HFFc6 (cell line): ENCODE measurements around the gene ERP44. TPM values are rescaled to one million over a fixed set of nuclear protein-coding genes. Genes with fewer than 3 reads are reported as not detected.

Source experiments
- DNase-seq: peaks from one replicate; pipeline ENCODE4 v3.0.0-alpha.2; 2018
- H3K27ac Mint-ChIP-seq: 2 replicates; pipeline ENCODE4 v1.8.0; 2020; ENCODE audit warnings: mild to moderate bottlenecking, mixed read lengths
- H3K27me3 Mint-ChIP-seq: 2 replicates; pipeline ENCODE4 v1.8.0; 2021; ENCODE audit warnings: mild to moderate bottlenecking, moderate library complexity, mixed read lengths; ENCODE audit not compliant: insufficient read depth
- H3K36me3 Mint-ChIP-seq: 2 replicates; pipeline ENCODE4 v1.8.0; 2021; ENCODE audit warnings: low read depth, mixed read lengths
- H3K4me1 Mint-ChIP-seq: 2 replicates; pipeline ENCODE4 v1.8.0; 2020; ENCODE audit warnings: low read depth, mixed read lengths
- H3K4me3 Mint-ChIP-seq: 2 replicates; pipeline ENCODE4 v1.8.0; 2020; ENCODE audit warnings: mild to moderate bottlenecking, moderate library complexity, mixed read lengths
- H3K9me3 Mint-ChIP-seq: 2 replicates; pipeline ENCODE4 v1.8.0; 2020; ENCODE audit warnings: mild to moderate bottlenecking, mixed read lengths
- total RNA-seq, 6 experiments: library from RNA; stranded (reverse); fragmentation: NEBNext Ultra II Directional; extraction: Animal tissue kit (Norgen Biotek cat#: 25700); gene quantifications; 2 replicates in 1 of 6; 3 replicates in 5 of 6; pipeline ENCODE4 v1.2.3, GENCODE V29; 2021
- TF ChIP-seq, protein P1 (sequence below): fragments of 200-600 bp; sonication (generic); IDR thresholded peaks from 2 replicates; pipeline ENCODE4 v1.5.0; 2021; ENCODE audit warnings: antibody characterized with exemption, mild to moderate bottlenecking

ERP44 gene
- total RNA-seq, 6 experiments from 2014 or later, result 22.7 to 30.5 (median 27.0) TPM

GRCh38 chr9:100049551-100049950 is 49.2 kb downstream of the ERP44 start:
- no peaks in the 10 kb centered on the region; the same call in 1 of the 2 replicates for H3K27me3 Mint-ChIP-seq
- peaks cover 14% of the 10 kb centered on the region for H3K36me3 Mint-ChIP-seq
- H3K4me1 Mint-ChIP-seq, result peaks cover 23% of the 10 kb centered on the region
- H3K9me3 Mint-ChIP-seq, result no peaks in the 10 kb centered on the region
- TF ChIP-seq, protein P1, sequence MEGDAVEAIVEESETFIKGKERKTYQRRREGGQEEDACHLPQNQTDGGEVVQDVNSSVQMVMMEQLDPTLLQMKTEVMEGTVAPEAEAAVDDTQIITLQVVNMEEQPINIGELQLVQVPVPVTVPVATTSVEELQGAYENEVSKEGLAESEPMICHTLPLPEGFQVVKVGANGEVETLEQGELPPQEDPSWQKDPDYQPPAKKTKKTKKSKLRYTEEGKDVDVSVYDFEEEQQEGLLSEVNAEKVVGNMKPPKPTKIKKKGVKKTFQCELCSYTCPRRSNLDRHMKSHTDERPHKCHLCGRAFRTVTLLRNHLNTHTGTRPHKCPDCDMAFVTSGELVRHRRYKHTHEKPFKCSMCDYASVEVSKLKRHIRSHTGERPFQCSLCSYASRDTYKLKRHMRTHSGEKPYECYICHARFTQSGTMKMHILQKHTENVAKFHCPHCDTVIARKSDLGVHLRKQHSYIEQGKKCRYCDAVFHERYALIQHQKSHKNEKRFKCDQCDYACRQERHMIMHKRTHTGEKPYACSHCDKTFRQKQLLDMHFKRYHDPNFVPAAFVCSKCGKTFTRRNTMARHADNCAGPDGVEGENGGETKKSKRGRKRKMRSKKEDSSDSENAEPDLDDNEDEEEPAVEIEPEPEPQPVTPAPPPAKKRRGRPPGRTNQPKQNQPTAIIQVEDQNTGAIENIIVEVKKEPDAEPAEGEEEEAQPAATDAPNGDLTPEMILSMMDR, result no peak
- no peak overlapping the region for H3K4me3 Mint-ChIP-seq
- no peak overlapping the region for H3K27ac Mint-ChIP-seq
- DNase-seq, result no peak

- H3K27me3 Mint-ChIP-seq, result peaks cover 1% of the 10 kb centered on the region; the same call in 1 of the 2 replicates
- TF ChIP-seq, protein P1, result no peak
- H3K27ac Mint-ChIP-seq, result no peak overlapping the region
- H3K4me3 Mint-ChIP-seq, result no peak overlapping the region
- DNase-seq, result no peak
- no peaks in the 10 kb centered on the region for H3K9me3 Mint-ChIP-seq
- peaks cover 45% of the 10 kb centered on the region for H3K36me3 Mint-ChIP-seq
- H3K4me1 Mint-ChIP-seq, result peaks cover 11% of the 10 kb centered on the region
These were observed 60.3 kb downstream of the ERP44 start for GRCh38 chr9:100038472-100038871.

DNA sequence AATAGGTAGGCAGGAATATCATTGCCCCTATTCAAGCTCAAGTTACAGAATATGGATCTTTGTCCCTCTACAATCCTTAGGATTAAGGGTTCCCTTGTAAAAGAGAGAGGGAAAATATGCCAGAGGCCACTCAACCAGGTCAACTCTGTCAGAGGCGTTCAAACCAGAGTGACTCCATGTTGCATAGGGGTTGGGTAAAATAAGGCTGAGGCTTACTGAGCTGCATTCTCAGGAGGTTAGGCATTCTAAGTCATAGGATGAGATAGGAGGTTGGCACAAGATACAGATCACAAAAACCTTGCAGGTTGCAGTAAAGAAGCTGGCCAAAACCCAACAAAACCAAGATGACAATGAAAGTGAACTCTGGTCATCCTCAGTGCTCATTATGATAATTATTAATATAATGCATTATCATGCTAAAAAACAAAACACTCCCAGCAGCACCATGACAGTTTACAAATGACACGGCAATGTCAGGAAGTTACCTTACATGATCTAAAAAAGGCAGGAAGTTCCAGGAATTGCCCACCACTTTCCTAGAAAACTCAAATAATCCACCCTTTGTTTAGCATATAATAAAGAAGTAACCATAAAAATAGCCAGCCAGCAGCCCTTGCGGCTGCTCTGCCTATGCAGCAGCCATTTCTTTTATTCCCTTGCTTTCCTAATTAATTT is 64.8 kb downstream of the ERP44 start:
- peaks cover 12% of the 10 kb centered on the region for H3K4me1 Mint-ChIP-seq
- no peak for DNase-seq
- no peaks in the 10 kb centered on the region for H3K27me3 Mint-ChIP-seq
- H3K36me3 Mint-ChIP-seq, result peaks cover 21% of the 10 kb centered on the region
- no peak overlapping the region for H3K4me3 Mint-ChIP-seq
- TF ChIP-seq, protein P1, result no peak
- no peaks in the 10 kb centered on the region for H3K9me3 Mint-ChIP-seq
- H3K27ac Mint-ChIP-seq, result no peak overlapping the region

DNA sequence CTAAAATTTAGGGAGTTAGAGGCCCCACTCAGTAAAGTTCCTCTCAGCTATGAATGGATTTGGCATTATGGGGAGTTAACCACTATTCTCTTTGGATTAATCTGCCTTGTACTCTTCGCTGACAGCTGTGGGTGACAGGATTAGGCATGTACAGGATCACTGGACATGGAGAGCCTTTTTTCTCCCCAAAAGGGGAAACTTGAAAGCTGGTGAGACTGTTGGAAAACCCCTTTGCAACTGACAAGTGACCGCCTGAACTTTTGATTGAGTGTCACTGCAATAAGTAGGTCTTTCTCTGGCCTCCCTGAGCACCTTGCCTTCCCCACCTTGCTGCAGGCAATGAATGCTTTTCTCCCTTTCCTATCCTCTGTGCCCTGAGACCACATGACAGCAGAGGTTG is 68.3 kb downstream of the ERP44 start:
- Mint-ChIP-seq H3K4me1 (peaks cover 23% of the 10 kb centered on the region), H3K4me3 (no peak overlapping the region), H3K36me3 (peaks cover 11% of the 10 kb centered on the region), H3K27ac (no peak overlapping the region), H3K27me3 (no peaks in the 10 kb centered on the region), H3K9me3 (no peaks in the 10 kb centered on the region)
- TF ChIP-seq, protein P1, result no peak
- no peak for DNase-seq

GRCh38 chr9:100029251-100029650 is 69.5 kb downstream of the ERP44 start:
- Mint-ChIP-seq H3K27me3 (no peaks in the 10 kb centered on the region), H3K4me1 (peaks cover 18% of the 10 kb centered on the region), H3K4me3 (no peak overlapping the region), H3K9me3 (no peaks in the 10 kb centered on the region), H3K27ac (no peak overlapping the region), H3K36me3 (peaks cover 14% of the 10 kb centered on the region; the same call in 1 of the 2 replicates)
- TF ChIP-seq, protein P1, result no peak
- no peak for DNase-seq
